GM23338 (cell line): ENCODE measurements around the gene AP1G2.

ENCODE experiments used
- CREB1 ChIP-seq: fragments of 250-450 bp; sonication (Bioruptor Pico); IDR thresholded peaks from 2 replicates; pipeline ENCODE4 v1.5.0; 2020; ENCODE audit warnings: low read depth, mild to moderate bottlenecking, moderate library complexity
- EZH2 ChIP-seq: fragments of 200-600 bp; sonication (generic); IDR thresholded peaks from one replicate; pipeline ENCODE4 v1.8.0; 2017; ENCODE audit warnings: antibody characterized with exemption, mild to moderate bottlenecking, low read depth; ENCODE audit not compliant: unreplicated experiment
- EZH2phosphoT487 ChIP-seq: fragments of 200-600 bp; sonication (generic); IDR thresholded peaks from one replicate; pipeline ENCODE4 v1.8.1; 2018; ENCODE audit warnings: antibody characterized with exemption; ENCODE audit not compliant: unreplicated experiment
- JUNB ChIP-seq: IDR thresholded peaks from one replicate; pipeline ENCODE4 v1.6.1; 2016; ENCODE audit warnings: antibody characterized with exemption; ENCODE audit not compliant: unreplicated experiment
- POLR2AphosphoS5 ChIP-seq: IDR thresholded peaks from 2 replicates; pipeline ENCODE4 v1.6.1; 2016; ENCODE audit warnings: antibody characterized with exemption, low read depth
- REST ChIP-seq: IDR thresholded peaks from one replicate; pipeline ENCODE4 v1.6.1; 2018; ENCODE audit warnings: antibody characterized with exemption; ENCODE audit not compliant: unreplicated experiment
- STAT1 ChIP-seq: IDR thresholded peaks from one replicate; pipeline ENCODE4 v1.6.1; 2016; ENCODE audit warnings: antibody characterized with exemption; ENCODE audit not compliant: unreplicated experiment
- ZNF114 ChIP-seq: fragments of 250-450 bp; sonication (Bioruptor Pico); IDR thresholded peaks from 2 replicates; pipeline ENCODE4 v1.5.0; 2020; ENCODE audit warnings: mild to moderate bottlenecking, moderate library complexity
- ZNF331 ChIP-seq: fragments of 250-450 bp; sonication (Bioruptor Pico); IDR thresholded peaks from 2 replicates; pipeline ENCODE4 v1.5.0; 2020; ENCODE audit warnings: low read depth, mild to moderate bottlenecking, moderate library complexity
- TF ChIP-seq, protein P1 (sequence below), 2 experiments: fragments of 200-600 bp in 1 of 2; sonication (generic) in 1 of 2; conservative IDR thresholded peaks; 2 replicates each; pipeline versions ENCODE4 v1.5.1 to v1.6.1; 2016 to 2017; ENCODE audit warnings: antibody characterized with exemption in 2 of 2, low read depth in 2 of 2, mild to moderate bottlenecking in 2 of 2, moderate library complexity in 1 of 2

DNA sequence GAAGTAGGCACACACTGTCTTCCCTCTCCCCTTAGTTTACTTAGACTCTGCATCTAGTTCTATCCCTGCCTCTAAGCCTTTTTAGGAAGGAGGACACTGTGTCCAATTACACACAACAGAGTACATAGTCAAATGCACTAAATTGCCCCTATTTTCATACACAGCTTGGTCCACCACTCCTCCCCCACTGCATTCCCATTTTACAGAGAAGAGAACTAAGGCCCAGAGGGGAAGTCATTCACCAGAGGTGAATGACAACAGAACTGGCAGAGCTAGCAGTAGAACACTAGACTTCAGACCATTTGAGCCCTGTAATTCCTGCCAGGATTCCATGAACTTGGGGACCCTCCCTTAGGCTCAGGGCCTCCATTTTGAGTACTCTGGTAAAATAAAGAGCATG is 12.1 kb upstream of the AP1G2 start:
- TF ChIP-seq, protein P1, sequence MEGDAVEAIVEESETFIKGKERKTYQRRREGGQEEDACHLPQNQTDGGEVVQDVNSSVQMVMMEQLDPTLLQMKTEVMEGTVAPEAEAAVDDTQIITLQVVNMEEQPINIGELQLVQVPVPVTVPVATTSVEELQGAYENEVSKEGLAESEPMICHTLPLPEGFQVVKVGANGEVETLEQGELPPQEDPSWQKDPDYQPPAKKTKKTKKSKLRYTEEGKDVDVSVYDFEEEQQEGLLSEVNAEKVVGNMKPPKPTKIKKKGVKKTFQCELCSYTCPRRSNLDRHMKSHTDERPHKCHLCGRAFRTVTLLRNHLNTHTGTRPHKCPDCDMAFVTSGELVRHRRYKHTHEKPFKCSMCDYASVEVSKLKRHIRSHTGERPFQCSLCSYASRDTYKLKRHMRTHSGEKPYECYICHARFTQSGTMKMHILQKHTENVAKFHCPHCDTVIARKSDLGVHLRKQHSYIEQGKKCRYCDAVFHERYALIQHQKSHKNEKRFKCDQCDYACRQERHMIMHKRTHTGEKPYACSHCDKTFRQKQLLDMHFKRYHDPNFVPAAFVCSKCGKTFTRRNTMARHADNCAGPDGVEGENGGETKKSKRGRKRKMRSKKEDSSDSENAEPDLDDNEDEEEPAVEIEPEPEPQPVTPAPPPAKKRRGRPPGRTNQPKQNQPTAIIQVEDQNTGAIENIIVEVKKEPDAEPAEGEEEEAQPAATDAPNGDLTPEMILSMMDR (conservative IDR thresholded peaks at IDR 0.05; ENCODE audit: low read depth in 2 of 2), result no peak
- TF ChIP-seq REST (no peak), POLR2AphosphoS5 (no peak), CREB1 (CRISPR knock-in tag) (no peak), EZH2 (no peak), EZH2phosphoT487 (no peak), ZNF331 (CRISPR knock-in tag) (no peak), JUNB (no peak), STAT1 (no peak), ZNF114 (CRISPR knock-in tag) (no peak)
